Skeletal muscle tissue (tissue), 4 donors: ENCODE data around the gene FAM3C. TPM values are rescaled to one million over a fixed set of nuclear protein-coding genes. Genes with fewer than 3 reads are reported as not detected.

Source experiments
- H3K27ac ChIP-seq: one replicate; pipeline ENCODE4 v1.7.0; 2013; ENCODE audit warnings: mild to moderate bottlenecking, low read depth, low read length, inconsistent platforms
- H3K27me3 ChIP-seq, 3 donors: one replicate each; pipeline ENCODE4 v1.7.0; 2013; ENCODE audit warnings: low read length in 3 of 3; ENCODE audit not compliant: control insufficient read depth in 3 of 3, insufficient read depth in 3 of 3
- H3K36me3 ChIP-seq, 3 donors: one replicate each; pipeline ENCODE4 v1.7.0; 2013; ENCODE audit warnings: low read length in 3 of 3; ENCODE audit not compliant: control insufficient read depth in 3 of 3, insufficient read depth in 3 of 3
- H3K4me1 ChIP-seq, 3 donors: one replicate each; pipeline ENCODE4 v1.7.0; 2013; ENCODE audit warnings: low read length in 3 of 3, mild to moderate bottlenecking in 3 of 3; ENCODE audit not compliant: control insufficient read depth in 3 of 3, insufficient read depth in 3 of 3
- H3K4me3 ChIP-seq, 3 donors: one replicate each; pipeline ENCODE4 v1.7.0; 2013; ENCODE audit warnings: low read length in 3 of 3
- H3K9ac ChIP-seq, 3 donors: one replicate each; pipeline ENCODE4 v1.7.0; 2013; ENCODE audit warnings: low read length in 3 of 3, mild to moderate bottlenecking in 3 of 3, moderate library complexity in 2 of 3, low read depth in 1 of 3
- H3K9me3 ChIP-seq, 3 donors: one replicate each; pipeline ENCODE4 v1.7.0; 2013; ENCODE audit warnings: low read length in 3 of 3; ENCODE audit not compliant: control insufficient read depth in 3 of 3
- total RNA-seq: library from RNA; depleted of rRNA; stranded (reverse); fragments of >200 nt; gene quantifications from one replicate; pipeline ENCODE4 v1.2.3, GENCODE V29; 2014
- donor health status: Osteomylitis.

The FAM3C gene
- total RNA-seq, 1 donor from 2014 or later, result 51.1 TPM

DNA sequence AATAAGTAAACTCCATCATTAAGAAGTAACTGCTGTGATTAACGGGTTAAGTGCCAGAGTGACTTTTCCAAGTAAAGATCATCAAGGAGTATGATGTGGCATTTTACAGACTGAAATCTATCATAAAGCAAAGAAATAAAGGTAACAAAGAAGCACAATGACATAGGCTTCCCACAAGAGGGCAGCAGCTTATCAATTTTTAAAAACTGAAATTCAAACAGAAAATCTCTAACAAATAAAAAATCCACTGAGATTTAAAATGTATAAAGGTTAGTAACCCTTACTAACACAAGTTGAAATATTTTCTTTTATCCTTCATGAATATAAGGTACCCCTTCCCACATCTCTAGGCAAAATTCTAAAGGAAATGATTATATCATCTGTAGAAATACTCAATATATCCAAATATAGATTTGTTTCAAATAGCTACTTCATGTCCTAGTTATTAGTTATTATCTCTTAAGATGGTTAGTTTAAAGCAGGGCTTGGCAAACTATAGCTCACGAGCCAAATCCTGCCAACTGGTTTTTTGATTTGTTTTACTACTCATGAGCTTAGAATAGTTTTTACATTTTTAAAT is 29.2 kb downstream of the FAM3C start:
- H3K9ac ChIP-seq, result no peak overlapping the region
- no peak overlapping the region for H3K27ac ChIP-seq
- H3K9me3 ChIP-seq, result no peaks in the 10 kb centered on the region
- peaks cover 0 to 8% (median 4%) of the 10 kb centered on the region in 3 donors for H3K36me3 ChIP-seq
- no peaks in the 10 kb centered on the region for H3K27me3 ChIP-seq
- H3K4me3 ChIP-seq, result no peak overlapping the region
- peaks cover 0 to 4% (median 0%) of the 10 kb centered on the region in 3 donors for H3K4me1 ChIP-seq

DNA sequence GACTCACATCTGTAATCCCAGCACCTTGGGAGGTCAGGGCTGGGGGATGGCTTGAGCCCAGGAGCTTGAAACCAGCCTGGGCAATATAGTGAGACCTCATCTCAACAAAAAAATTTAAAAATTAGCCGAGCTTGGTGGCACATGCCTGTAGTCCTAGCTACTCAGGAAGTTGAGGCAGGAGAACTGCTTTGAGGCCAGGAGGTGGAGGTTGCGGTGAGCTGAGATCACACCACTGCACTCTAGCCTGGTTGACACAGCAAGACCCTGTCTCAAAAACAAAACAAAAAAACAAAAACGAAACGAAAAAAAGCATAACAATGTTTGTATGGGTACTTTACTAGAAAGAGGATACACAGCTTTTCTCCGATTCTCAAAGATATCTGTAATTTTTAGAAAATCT is 35.5 kb downstream of the FAM3C start:
- H3K36me3 ChIP-seq, result peaks cover 0 to 16% (median 2%) of the 10 kb centered on the region in 3 donors
- H3K4me3 ChIP-seq, result no peak overlapping the region
- no peaks in the 10 kb centered on the region for H3K9me3 ChIP-seq
- H3K4me1 ChIP-seq, result no peaks in the 10 kb centered on the region
- no peak overlapping the region for H3K9ac ChIP-seq
- H3K27ac ChIP-seq, result no peak overlapping the region
- H3K27me3 ChIP-seq, result no peaks in the 10 kb centered on the region

GRCh38 chr7:121355574-121355973 is 40.5 kb downstream of the FAM3C start:
- Histone ChIP-seq H3K27me3 (no peaks in the 10 kb centered on the region), H3K4me3 (no peak overlapping the region), H3K27ac (no peak overlapping the region), H3K9me3 (no peaks in the 10 kb centered on the region), H3K36me3 (peaks cover 0 to 11% (median 2%) of the 10 kb centered on the region in 3 donors), H3K4me1 (no peaks in the 10 kb centered on the region), H3K9ac (no peak overlapping the region)

- Histone ChIP-seq H3K27me3 (no peaks in the 10 kb centered on the region), H3K4me3 (no peak overlapping the region), H3K27ac (no peak overlapping the region), H3K9ac (no peak overlapping the region), H3K4me1 (no peaks in the 10 kb centered on the region), H3K9me3 (no peaks in the 10 kb centered on the region), H3K36me3 (peaks cover 0 to 8% (median 2%) of the 10 kb centered on the region in 3 donors)
Measured at GRCh38 chr7:121352323-121352722, 43.8 kb downstream of the FAM3C start.

DNA sequence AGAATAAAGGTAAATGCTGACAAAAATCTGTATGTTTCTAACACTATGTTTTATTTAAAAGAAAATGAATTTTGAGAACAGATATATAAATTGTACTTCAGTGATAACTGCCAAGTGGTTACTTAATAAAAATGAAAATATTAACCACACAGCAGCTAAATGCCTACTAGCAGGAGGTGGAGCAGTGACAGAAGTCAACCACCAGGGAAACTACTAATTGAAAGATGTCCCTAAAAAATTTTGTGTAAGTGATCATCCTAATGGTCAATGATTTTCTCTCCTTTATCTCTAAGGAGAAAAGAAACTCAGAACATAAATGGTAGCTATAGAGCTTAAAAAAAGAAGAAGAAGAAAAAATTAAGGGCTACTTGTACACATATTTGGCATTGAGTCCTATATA is 44.4 kb downstream of the FAM3C start:
- Histone ChIP-seq H3K4me3 (no peak overlapping the region), H3K9me3 (no peaks in the 10 kb centered on the region), H3K27ac (no peak overlapping the region), H3K36me3 (peaks cover 0 to 12% (median 4%) of the 10 kb centered on the region in 3 donors), H3K4me1 (no peaks in the 10 kb centered on the region), H3K9ac (no peak overlapping the region), H3K27me3 (no peaks in the 10 kb centered on the region)

DNA sequence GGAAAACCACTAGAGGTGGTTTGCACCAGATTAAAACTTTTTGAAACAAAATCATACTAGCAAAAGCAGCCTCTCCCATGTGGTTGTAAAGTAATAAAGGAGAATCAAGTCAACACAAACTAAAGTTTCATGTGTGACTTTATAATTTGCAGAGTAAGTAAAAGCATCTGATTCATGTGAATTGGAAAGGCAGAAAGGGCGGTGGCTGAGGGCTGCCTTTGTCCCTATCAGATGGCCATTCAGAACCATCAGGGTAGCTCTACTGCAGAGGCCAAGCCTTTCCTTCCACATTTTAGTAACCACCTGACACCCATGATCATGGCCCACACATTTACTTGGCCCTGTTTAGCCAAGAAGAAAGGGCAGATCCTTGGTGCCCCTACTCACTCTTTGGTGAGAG is 51.6 kb downstream of the FAM3C start:
- peaks cover 0 to 8% (median 4%) of the 10 kb centered on the region in 3 donors for H3K36me3 ChIP-seq
- no peak overlapping the region for H3K9ac ChIP-seq
- H3K27ac ChIP-seq, result no peak overlapping the region
- H3K27me3 ChIP-seq, result no peaks in the 10 kb centered on the region
- no peak overlapping the region for H3K4me3 ChIP-seq
- H3K4me1 ChIP-seq, result peaks cover 0 to 4% (median 0%) of the 10 kb centered on the region in 3 donors
- H3K9me3 ChIP-seq, result no peaks in the 10 kb centered on the region

DNA sequence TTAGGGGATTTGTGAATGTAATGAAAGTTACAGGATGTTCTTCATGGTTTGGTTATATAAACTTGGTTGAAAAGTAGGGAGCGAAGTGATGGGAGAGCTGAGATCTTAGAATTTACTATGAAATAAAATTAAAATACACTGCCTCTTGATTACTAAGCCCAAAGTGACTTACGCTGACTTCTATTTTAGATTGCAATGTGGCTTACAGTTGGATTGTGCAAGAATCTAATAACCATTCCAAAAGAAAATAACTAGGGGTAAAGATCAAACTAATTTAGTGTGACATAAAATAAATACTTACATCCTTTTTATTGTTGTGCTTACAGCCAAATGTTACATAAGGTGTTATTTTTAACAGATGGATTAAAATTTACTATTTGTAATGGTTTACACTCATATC is 52.0 kb downstream of the FAM3C start:
- Histone ChIP-seq H3K9me3 (no peaks in the 10 kb centered on the region), H3K27me3 (no peaks in the 10 kb centered on the region), H3K27ac (no peak overlapping the region), H3K4me1 (peaks cover 0 to 4% (median 0%) of the 10 kb centered on the region in 3 donors), H3K9ac (no peak overlapping the region), H3K4me3 (no peak overlapping the region), H3K36me3 (peaks cover 0 to 8% (median 4%) of the 10 kb centered on the region in 3 donors)

- H3K9me3 ChIP-seq, result no peaks in the 10 kb centered on the region
- no peak overlapping the region for H3K4me3 ChIP-seq
- H3K36me3 ChIP-seq, result peaks cover 0 to 8% (median 4%) of the 10 kb centered on the region in 3 donors
- H3K4me1 ChIP-seq, result peaks cover 0 to 4% (median 0%) of the 10 kb centered on the region in 3 donors
- no peaks in the 10 kb centered on the region for H3K27me3 ChIP-seq
- no peak overlapping the region for H3K9ac ChIP-seq
- no peak overlapping the region for H3K27ac ChIP-seq
Measured at GRCh38 chr7:121343302-121343701, 52.8 kb downstream of the FAM3C start.

GRCh38 chr7:121342631-121343030 is 53.5 kb downstream of the FAM3C start:
- no peak overlapping the region for H3K27ac ChIP-seq
- H3K36me3 ChIP-seq, result peaks cover 0 to 8% (median 4%) of the 10 kb centered on the region in 3 donors
- H3K9me3 ChIP-seq, result no peaks in the 10 kb centered on the region
- no peak overlapping the region for H3K4me3 ChIP-seq
- no peak overlapping the region for H3K9ac ChIP-seq
- H3K4me1 ChIP-seq, result peaks cover 0 to 4% (median 0%) of the 10 kb centered on the region in 3 donors
- no peaks in the 10 kb centered on the region for H3K27me3 ChIP-seq

- no peak overlapping the region for H3K27ac ChIP-seq
- H3K4me3 ChIP-seq, result no peak overlapping the region
- H3K27me3 ChIP-seq, result no peaks in the 10 kb centered on the region
- peaks cover 0 to 4% (median 0%) of the 10 kb centered on the region in 3 donors for H3K4me1 ChIP-seq
- H3K9me3 ChIP-seq, result no peaks in the 10 kb centered on the region
- H3K9ac ChIP-seq, result no peak overlapping the region
- peaks cover 0 to 4% (median 0%) of the 10 kb centered on the region in 3 donors for H3K36me3 ChIP-seq
Measured at GRCh38 chr7:121341933-121342332, 54.2 kb downstream of the FAM3C start.
